Ishikawa (cell line): ENCODE data around the gene STK32C.

Experiments used
- CEBPB ChIP-seq: IDR thresholded peaks from 2 replicates; pipeline ENCODE4 v1.6.1; 2012
- CREB1 ChIP-seq: IDR thresholded peaks from 2 replicates; pipeline ENCODE4 v1.6.1; 2012; ENCODE audit warnings: low read depth
- EGR1 ChIP-seq: IDR thresholded peaks from 2 replicates; pipeline ENCODE4 v1.6.1; 2012
- EP300 ChIP-seq: IDR thresholded peaks from 2 replicates; pipeline ENCODE4 v1.6.1; 2012; ENCODE audit warnings: borderline replicate concordance
- FOXM1 ChIP-seq: IDR thresholded peaks from 2 replicates; pipeline ENCODE4 v1.6.1; 2012; ENCODE audit warnings: low read depth, borderline replicate concordance
- NFIC ChIP-seq: IDR thresholded peaks from 2 replicates; pipeline ENCODE4 v1.6.1; 2012
- RAD21 ChIP-seq: IDR thresholded peaks from 2 replicates; pipeline ENCODE4 v1.6.1; 2012; ENCODE audit warnings: low read depth
- TAF1 ChIP-seq: IDR thresholded peaks from 2 replicates; pipeline ENCODE4 v1.6.1; 2012; ENCODE audit warnings: low read depth, mild to moderate bottlenecking
- TCF12 ChIP-seq: IDR thresholded peaks from 2 replicates; pipeline ENCODE4 v1.6.1; 2012; ENCODE audit warnings: low read depth
- TEAD4 ChIP-seq: IDR thresholded peaks from 2 replicates; pipeline ENCODE4 v1.6.1; 2012
- YY1 ChIP-seq: IDR thresholded peaks from 2 replicates; pipeline ENCODE4 v1.6.1; 2012; ENCODE audit warnings: low read depth
- ZBTB7A ChIP-seq: IDR thresholded peaks from 2 replicates; pipeline ENCODE4 v1.6.1; 2012; ENCODE audit warnings: low read depth
- TF ChIP-seq, protein P1 (sequence below): IDR thresholded peaks from 2 replicates; pipeline ENCODE4 v1.6.1; 2012
- TF ChIP-seq, protein P2 (sequence below): IDR thresholded peaks from 2 replicates; pipeline ENCODE4 v1.6.1; 2012
- TF ChIP-seq, protein P3 (sequence below): IDR thresholded peaks from 2 replicates; pipeline ENCODE4 v1.6.1; 2012; ENCODE audit warnings: low read depth, mild to moderate bottlenecking

STK32C gene

DNA sequence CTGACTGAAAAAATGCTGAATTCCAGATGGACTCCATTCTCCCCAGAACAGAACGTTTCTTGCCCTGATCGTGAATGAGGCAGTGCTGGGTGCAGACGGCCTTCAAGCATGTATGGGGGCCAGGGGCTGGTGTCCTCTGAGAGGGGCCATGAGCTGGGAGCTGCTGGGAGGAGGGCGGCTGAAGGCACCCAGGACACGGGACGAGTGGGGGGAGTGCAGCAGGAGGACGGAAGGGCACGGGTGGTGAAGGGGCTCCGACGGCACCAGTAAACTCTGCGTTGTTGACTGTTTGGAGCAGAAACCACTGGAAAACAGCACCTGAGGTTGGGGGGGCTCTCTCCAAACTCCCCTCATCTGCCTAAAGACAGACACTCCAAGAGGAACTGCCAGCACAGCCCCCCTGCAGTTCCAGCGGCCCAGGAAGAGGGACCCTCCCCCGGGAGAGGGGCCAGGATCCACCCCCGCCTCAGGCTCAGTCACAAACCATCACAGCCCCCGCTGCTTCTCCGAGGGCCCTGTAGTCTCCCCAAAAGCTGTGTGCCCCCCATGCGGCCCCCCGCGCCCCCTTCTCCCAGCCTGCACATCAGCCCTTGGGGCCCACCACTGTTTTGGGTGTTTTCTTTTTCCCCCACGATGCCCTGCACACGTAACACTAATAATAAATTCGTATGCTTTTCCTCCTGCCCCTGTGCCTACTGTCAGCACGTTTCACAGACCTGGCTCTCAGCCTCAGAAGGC lies 65.5 kb downstream of the STK32C start:
- TF ChIP-seq TEAD4 (no peak), TCF12 (no peak), CEBPB (no peak), RAD21 (no peak), YY1 (no peak), EP300 (no peak), ZBTB7A (no peak), FOXM1 (no peak), CREB1 (no peak), EGR1 (no peak), TAF1 (no peak), NFIC (no peak)
- TF ChIP-seq, protein P1, sequence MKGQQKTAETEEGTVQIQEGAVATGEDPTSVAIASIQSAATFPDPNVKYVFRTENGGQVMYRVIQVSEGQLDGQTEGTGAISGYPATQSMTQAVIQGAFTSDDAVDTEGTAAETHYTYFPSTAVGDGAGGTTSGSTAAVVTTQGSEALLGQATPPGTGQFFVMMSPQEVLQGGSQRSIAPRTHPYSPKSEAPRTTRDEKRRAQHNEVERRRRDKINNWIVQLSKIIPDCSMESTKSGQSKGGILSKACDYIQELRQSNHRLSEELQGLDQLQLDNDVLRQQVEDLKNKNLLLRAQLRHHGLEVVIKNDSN = no peak
- TF ChIP-seq, protein P2, sequence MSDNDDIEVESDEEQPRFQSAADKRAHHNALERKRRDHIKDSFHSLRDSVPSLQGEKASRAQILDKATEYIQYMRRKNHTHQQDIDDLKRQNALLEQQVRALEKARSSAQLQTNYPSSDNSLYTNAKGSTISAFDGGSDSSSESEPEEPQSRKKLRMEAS = no peak
- TF ChIP-seq, protein P3, sequence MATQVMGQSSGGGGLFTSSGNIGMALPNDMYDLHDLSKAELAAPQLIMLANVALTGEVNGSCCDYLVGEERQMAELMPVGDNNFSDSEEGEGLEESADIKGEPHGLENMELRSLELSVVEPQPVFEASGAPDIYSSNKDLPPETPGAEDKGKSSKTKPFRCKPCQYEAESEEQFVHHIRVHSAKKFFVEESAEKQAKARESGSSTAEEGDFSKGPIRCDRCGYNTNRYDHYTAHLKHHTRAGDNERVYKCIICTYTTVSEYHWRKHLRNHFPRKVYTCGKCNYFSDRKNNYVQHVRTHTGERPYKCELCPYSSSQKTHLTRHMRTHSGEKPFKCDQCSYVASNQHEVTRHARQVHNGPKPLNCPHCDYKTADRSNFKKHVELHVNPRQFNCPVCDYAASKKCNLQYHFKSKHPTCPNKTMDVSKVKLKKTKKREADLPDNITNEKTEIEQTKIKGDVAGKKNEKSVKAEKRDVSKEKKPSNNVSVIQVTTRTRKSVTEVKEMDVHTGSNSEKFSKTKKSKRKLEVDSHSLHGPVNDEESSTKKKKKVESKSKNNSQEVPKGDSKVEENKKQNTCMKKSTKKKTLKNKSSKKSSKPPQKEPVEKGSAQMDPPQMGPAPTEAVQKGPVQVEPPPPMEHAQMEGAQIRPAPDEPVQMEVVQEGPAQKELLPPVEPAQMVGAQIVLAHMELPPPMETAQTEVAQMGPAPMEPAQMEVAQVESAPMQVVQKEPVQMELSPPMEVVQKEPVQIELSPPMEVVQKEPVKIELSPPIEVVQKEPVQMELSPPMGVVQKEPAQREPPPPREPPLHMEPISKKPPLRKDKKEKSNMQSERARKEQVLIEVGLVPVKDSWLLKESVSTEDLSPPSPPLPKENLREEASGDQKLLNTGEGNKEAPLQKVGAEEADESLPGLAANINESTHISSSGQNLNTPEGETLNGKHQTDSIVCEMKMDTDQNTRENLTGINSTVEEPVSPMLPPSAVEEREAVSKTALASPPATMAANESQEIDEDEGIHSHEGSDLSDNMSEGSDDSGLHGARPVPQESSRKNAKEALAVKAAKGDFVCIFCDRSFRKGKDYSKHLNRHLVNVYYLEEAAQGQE = no peak

DNA sequence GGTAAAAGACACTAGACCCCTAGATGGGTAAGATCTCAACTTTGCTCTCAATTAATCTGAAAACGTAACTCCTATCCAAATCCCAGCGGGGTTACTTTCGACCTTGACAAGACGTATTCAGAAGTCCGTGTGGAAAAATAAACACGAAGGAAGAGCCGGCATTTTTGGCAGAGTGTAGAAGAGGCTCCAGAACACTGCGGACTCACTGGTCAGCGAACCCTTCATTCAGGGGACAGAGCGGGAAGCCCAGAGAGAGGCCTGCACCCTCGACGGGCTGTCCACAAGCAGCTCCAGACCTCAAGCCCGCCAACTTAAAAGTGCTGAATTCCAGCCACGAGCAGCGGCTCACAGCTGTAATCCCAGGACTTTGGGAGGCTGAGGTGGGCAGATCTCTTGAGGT lies 66.3 kb downstream of the STK32C start:
- TF ChIP-seq, protein P1 = no peak
- TF ChIP-seq TEAD4 (no peak), YY1 (no peak), RAD21 (no peak), CEBPB (no peak), EGR1 (no peak), TCF12 (no peak), NFIC (no peak), FOXM1 (no peak), TAF1 (no peak), CREB1 (no peak)
- TF ChIP-seq, protein P2 = no peak
- TF ChIP-seq, protein P3 = no peak

DNA sequence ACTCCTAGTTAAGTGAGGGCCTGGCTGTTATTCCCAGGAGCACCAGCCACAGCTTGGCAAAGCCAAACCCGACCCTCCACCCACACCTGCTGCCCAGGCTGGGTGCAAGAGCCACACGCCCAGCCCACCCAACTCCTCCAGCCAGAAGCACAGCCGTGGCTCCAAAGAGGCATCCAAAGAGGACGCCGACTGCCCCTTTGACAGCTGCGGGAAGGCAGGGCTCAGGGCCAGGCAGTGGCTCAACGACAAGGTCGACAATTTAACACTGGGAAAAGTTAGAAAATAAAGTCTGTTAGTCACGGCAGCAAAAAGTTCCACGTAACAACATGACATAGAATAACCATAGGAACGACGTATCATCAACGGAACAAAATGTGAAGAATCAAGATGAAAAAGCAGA lies 66.7 kb downstream of the STK32C start:
- no peak for TF ChIP-seq FOXM1
- TF ChIP-seq, protein P3 = no peak
- no peak for TF ChIP-seq EP300
- no peak for TF ChIP-seq TEAD4
- no peak for TF ChIP-seq TCF12
- no peak for TF ChIP-seq CREB1
- no peak for TF ChIP-seq EGR1
- TF ChIP-seq NFIC = no peak
- TF ChIP-seq, protein P1 = no peak
- no peak for TF ChIP-seq TAF1
- TF ChIP-seq, protein P2 = no peak
- TF ChIP-seq YY1 = no peak
- TF ChIP-seq RAD21 = no peak
- no peak for TF ChIP-seq ZBTB7A
- no peak for TF ChIP-seq CEBPB
